GM12878 (cell line): ENCODE data around the gene PML. TPM values are rescaled to one million over a fixed set of nuclear protein-coding genes. Genes with fewer than 3 reads are reported as not detected.

Source experiments
- BMI1 ChIP-seq: fragments of 450-650 bp; IDR thresholded peaks from 2 replicates; pipeline ENCODE4 v1.6.1; 2016; ENCODE audit warnings: mild to moderate bottlenecking, moderate library complexity, borderline replicate concordance
- CREB1 ChIP-seq: IDR thresholded peaks from 2 replicates; pipeline ENCODE4 v1.6.1; 2012; ENCODE audit warnings: low read depth, mild to moderate bottlenecking, inconsistent platforms
- CTCF ChIP-seq, 3 experiments: IDR thresholded peaks in 2 of 3; conservative IDR thresholded peaks in 1 of 3; 2 replicates each; pipeline ENCODE4 v1.5.1; 2011; ENCODE audit warnings: low read depth in 3 of 3, low read length in 3 of 3, mild to moderate bottlenecking in 3 of 3, control low read depth in 2 of 3, moderate library complexity in 2 of 3, inconsistent platforms in 1 of 3, mixed read lengths in 1 of 3; ENCODE audit not compliant: control insufficient read depth in 2 of 3, insufficient read depth in 1 of 3; ENCODE audit errors: extremely low read depth in 1 of 3
- E2F4 ChIP-seq: IDR thresholded peaks from 2 replicates; pipeline ENCODE4 v1.6.1; 2012; ENCODE audit warnings: low read depth, low read length, improper control_type of control experiment
- ETV6 ChIP-seq, 2 experiments: fragments of 450-650 bp in 1 of 2; IDR thresholded peaks in 1 of 2; conservative IDR thresholded peaks in 1 of 2; 2 replicates each; pipeline ENCODE4 v1.6.1; 2014; ENCODE audit warnings: antibody characterized with exemption in 1 of 2, borderline replicate concordance in 1 of 2, low read depth in 1 of 2, mild to moderate bottlenecking in 1 of 2, moderate library complexity in 1 of 2
- KAT2A ChIP-seq: conservative IDR thresholded peaks from 2 replicates; pipeline ENCODE4 v1.6.1; 2011; ENCODE audit warnings: low read depth, low read length; ENCODE audit not compliant: control insufficient read depth
- MAX ChIP-seq: IDR thresholded peaks from 2 replicates; pipeline ENCODE4 v1.6.1; 2012; ENCODE audit warnings: low read depth, low read length, improper control_type of control experiment
- NR2C1 ChIP-seq: fragments of 450-650 bp; IDR thresholded peaks from 2 replicates; pipeline ENCODE4 v1.6.1; 2017; ENCODE audit warnings: antibody characterized with exemption, mild to moderate bottlenecking, moderate library complexity
- PKNOX1 ChIP-seq: fragments of 450-650 bp; IDR thresholded peaks from 2 replicates; pipeline ENCODE4 v1.6.1; 2016; ENCODE audit warnings: mild to moderate bottlenecking
- RCOR1 ChIP-seq: conservative IDR thresholded peaks from 2 replicates; pipeline ENCODE4 v1.6.1; 2012; ENCODE audit warnings: low read depth, low read length, improper control_type of control experiment
- SIN3A ChIP-seq: IDR thresholded peaks from 2 replicates; pipeline ENCODE4 v1.6.1; 2012; ENCODE audit warnings: low read depth, low read length, improper control_type of control experiment
- SMARCA5 ChIP-seq: fragments of 450-650 bp; IDR thresholded peaks from 2 replicates; pipeline ENCODE4 v1.6.1; 2017; ENCODE audit warnings: mild to moderate bottlenecking
- SP1 ChIP-seq: IDR thresholded peaks from one replicate; pipeline ENCODE4 v1.6.1; 2011; ENCODE audit warnings: low read depth, low read length
- SPI1 ChIP-seq: IDR thresholded peaks from 2 replicates; pipeline ENCODE4 v1.6.1; 2011; ENCODE audit warnings: low read depth, mild to moderate bottlenecking, low read length, moderate library complexity, borderline replicate concordance; ENCODE audit not compliant: insufficient read depth
- SREBF1 ChIP-seq: IDR thresholded peaks from 2 replicates; pipeline ENCODE4 v1.6.1; 2012; ENCODE audit warnings: mild to moderate bottlenecking, low read length
- YBX1 ChIP-seq: fragments of 450-650 bp; IDR thresholded peaks from 2 replicates; pipeline ENCODE4 v1.6.1; 2016; ENCODE audit warnings: antibody characterized with exemption
- ZNF622 ChIP-seq: fragments of 450-650 bp; IDR thresholded peaks from 2 replicates; pipeline ENCODE4 v1.6.1; 2017; ENCODE audit warnings: mild to moderate bottlenecking, inconsistent platforms
- polyA plus RNA-seq, 11 experiments: library from polyadenylated mRNA; depleted of rRNA in 4 of 11; unstranded in 6 of 11; stranded (reverse) in 5 of 11; fragments of >200 nt; fragmentation: Nextera tagmentation in 4 of 11; fragmentation: Illumina TruSeq in 1 of 11; extraction: Ambion mirVana in 4 of 11; extraction: Trizol in 1 of 11; gene quantifications; 1 replicate in 1 of 11; 2 replicates in 10 of 11; pipeline versions ENCODE4 v1.2.1 to v1.2.3, GENCODE V29; 2011 to 2016; ENCODE audit warnings: inconsistent platforms in 2 of 11, missing spikeins in 2 of 11, low read depth in 1 of 11
- total RNA-seq, 4 experiments: library from RNA; depleted of rRNA in 3 of 4; stranded (reverse); fragments of >200 nt in 3 of 4; fragmentation: Illumina TruSeq in 1 of 4; extraction: Trizol in 1 of 4; gene quantifications; 2 replicates each; pipeline versions ENCODE4 v1.2.1 to v1.2.3, GENCODE V29; 2013 to 2021
- TF ChIP-seq, protein P1 (sequence below): fragments of 450-650 bp; formaldehyde crosslinking; IDR thresholded peaks from 2 replicates; pipeline ENCODE4 v1.4.0; 2022; ENCODE audit warnings: mild to moderate bottlenecking, moderate library complexity

Gene PML
- total and polyA plus RNA-seq, 10 of the 15 experiments (the other 5 are each of a cell fraction or from before 2014, with no cell fraction given), result 8.5 to 95.5 (median 30.8) TPM

GRCh38 chr15:73987681-73988444 lies 6.7 kb upstream of the PML start (continued):
- TF ChIP-seq, protein P1, sequence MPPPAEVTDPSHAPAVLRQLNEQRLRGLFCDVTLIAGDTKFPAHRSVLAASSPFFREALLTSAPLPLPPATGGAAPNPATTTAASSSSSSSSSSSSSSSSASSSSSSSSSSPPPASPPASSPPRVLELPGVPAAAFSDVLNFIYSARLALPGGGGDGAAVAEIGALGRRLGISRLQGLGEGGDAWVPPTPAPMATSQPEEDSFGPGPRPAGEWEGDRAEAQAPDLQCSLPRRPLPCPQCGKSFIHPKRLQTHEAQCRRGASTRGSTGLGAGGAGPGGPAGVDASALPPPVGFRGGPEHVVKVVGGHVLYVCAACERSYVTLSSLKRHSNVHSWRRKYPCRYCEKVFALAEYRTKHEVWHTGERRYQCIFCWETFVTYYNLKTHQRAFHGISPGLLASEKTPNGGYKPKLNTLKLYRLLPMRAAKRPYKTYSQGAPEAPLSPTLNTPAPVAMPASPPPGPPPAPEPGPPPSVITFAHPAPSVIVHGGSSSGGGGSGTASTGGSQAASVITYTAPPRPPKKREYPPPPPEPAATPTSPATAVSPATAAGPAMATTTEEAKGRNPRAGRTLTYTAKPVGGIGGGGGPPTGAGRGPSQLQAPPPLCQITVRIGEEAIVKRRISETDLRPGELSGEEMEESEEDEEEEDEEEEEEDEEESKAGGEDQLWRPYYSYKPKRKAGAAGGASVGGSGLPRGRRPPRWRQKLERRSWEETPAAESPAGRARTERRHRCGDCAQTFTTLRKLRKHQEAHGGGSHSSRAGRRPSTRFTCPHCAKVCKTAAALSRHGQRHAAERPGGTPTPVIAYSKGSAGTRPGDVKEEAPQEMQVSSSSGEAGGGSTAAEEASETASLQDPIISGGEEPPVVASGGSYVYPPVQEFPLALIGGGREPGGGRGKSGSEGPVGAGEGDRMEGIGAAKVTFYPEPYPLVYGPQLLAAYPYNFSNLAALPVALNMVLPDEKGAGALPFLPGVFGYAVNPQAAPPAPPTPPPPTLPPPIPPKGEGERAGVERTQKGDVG (CRISPR knock-in tag), result no peak
- TF ChIP-seq PKNOX1 (no peak), MAX (no peak), SPI1 (peak; percentile 93), SIN3A (no peak), KAT2A (no peak), YBX1 (no peak), SREBF1 (no peak), NR2C1 (no peak), ZNF622 (no peak), SP1 (peak; percentile 8), E2F4 (no peak), SMARCA5 (no peak), RCOR1 (no peak), ETV6 (conservative IDR thresholded peaks at IDR 0.05 in 1 of 2, IDR thresholded peaks at IDR 0.05 in 1 of 2; ENCODE audit: borderline replicate concordance in 1 of 2, low read depth in 1 of 2) (peak in 1 of 2 experiments; percentile 21; a peak in 1 of 4 replicates), BMI1 (no peak), CTCF (IDR thresholded peaks at IDR 0.05 in 2 of 3, conservative IDR thresholded peaks at IDR 0.05 in 1 of 3; ENCODE audit: control insufficient read depth in 2 of 3, extremely low read depth in 1 of 3, insufficient read depth in 1 of 3, low read depth in 3 of 3, low read length in 3 of 3) (no peak), CREB1 (no peak)
